ENCODE results near the gene FHL3.

DNA sequence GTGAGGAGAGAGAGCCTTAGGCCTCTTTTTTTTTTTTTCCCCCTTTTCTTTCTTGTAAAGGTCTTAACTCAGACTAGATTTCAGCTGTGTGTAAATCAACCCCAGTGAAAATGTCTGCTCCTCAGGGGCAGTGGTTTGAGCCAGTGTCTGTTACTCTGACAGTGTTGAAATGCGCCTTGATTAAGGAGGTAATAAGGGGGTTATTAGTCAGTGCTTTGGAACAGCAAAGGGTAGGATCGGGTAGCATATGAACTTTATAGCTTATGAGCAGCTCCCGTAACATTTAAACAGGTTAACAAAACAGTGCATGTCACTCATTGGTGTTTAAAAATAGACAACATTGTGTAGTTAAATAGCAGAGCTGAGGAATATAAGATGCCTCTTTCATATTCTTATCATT, 17.5 kb upstream of the FHL3 start:
- TF ChIP-seq PHB2 (IDR thresholded peaks at IDR 0.05; ENCODE audit: low read depth), result no peak
- no peak for TF ChIP-seq MAFK (IDR thresholded peaks at IDR 0.05; ENCODE audit: low read length)
- no peak for TF ChIP-seq HNRNPL (IDR thresholded peaks at IDR 0.05; ENCODE audit: low read depth, low read length)
- TF ChIP-seq EHMT2 (IDR thresholded peaks at IDR 0.05), result no peak
- TF ChIP-seq RBM39 (optimal IDR thresholded peaks at IDR 0.05; ENCODE audit: low read depth, low read length), result no peak
- TF ChIP-seq NFRKB (IDR thresholded peaks at IDR 0.05; ENCODE audit: low read depth), result no peak
- TF ChIP-seq, protein P1, sequence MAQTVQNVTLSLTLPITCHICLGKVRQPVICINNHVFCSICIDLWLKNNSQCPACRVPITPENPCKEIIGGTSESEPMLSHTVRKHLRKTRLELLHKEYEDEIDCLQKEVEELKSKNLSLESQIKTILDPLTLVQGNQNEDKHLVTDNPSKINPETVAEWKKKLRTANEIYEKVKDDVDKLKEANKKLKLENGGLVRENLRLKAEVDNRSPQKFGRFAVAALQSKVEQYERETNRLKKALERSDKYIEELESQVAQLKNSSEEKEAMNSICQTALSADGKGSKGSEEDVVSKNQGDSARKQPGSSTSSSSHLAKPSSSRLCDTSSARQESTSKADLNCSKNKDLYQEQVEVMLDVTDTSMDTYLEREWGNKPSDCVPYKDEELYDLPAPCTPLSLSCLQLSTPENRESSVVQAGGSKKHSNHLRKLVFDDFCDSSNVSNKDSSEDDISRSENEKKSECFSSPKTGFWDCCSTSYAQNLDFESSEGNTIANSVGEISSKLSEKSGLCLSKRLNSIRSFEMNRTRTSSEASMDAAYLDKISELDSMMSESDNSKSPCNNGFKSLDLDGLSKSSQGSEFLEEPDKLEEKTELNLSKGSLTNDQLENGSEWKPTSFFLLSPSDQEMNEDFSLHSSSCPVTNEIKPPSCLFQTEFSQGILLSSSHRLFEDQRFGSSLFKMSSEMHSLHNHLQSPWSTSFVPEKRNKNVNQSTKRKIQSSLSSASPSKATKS (CRISPR knock-in tag; IDR thresholded peaks at IDR 0.05), result no peak
- TF ChIP-seq, protein P2, sequence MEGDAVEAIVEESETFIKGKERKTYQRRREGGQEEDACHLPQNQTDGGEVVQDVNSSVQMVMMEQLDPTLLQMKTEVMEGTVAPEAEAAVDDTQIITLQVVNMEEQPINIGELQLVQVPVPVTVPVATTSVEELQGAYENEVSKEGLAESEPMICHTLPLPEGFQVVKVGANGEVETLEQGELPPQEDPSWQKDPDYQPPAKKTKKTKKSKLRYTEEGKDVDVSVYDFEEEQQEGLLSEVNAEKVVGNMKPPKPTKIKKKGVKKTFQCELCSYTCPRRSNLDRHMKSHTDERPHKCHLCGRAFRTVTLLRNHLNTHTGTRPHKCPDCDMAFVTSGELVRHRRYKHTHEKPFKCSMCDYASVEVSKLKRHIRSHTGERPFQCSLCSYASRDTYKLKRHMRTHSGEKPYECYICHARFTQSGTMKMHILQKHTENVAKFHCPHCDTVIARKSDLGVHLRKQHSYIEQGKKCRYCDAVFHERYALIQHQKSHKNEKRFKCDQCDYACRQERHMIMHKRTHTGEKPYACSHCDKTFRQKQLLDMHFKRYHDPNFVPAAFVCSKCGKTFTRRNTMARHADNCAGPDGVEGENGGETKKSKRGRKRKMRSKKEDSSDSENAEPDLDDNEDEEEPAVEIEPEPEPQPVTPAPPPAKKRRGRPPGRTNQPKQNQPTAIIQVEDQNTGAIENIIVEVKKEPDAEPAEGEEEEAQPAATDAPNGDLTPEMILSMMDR (IDR thresholded peaks at IDR 0.05 in 2 of 3, conservative IDR thresholded peaks at IDR 0.05 in 1 of 3; ENCODE audit: insufficient read depth in 2 of 3, low read depth in 1 of 3, low read length in 3 of 3), result no peak
- no peak for TF ChIP-seq PHF8 (IDR thresholded peaks at IDR 0.05; ENCODE audit: borderline replicate concordance, low read length)
- no peak for TF ChIP-seq POLR2A (conservative IDR thresholded peaks at IDR 0.05)
